GM18498 (cell line): ENCODE measurements around the gene SNN.

ENCODE experiments used
- ATAC-seq: cut with Tn5 transposase; IDR thresholded peaks from one replicate; pipeline ENCODE4 v1.9.1; 2021; ENCODE audit warnings: mild to moderate bottlenecking, moderate library complexity; ENCODE audit not compliant: unreplicated experiment

SNN gene

DNA sequence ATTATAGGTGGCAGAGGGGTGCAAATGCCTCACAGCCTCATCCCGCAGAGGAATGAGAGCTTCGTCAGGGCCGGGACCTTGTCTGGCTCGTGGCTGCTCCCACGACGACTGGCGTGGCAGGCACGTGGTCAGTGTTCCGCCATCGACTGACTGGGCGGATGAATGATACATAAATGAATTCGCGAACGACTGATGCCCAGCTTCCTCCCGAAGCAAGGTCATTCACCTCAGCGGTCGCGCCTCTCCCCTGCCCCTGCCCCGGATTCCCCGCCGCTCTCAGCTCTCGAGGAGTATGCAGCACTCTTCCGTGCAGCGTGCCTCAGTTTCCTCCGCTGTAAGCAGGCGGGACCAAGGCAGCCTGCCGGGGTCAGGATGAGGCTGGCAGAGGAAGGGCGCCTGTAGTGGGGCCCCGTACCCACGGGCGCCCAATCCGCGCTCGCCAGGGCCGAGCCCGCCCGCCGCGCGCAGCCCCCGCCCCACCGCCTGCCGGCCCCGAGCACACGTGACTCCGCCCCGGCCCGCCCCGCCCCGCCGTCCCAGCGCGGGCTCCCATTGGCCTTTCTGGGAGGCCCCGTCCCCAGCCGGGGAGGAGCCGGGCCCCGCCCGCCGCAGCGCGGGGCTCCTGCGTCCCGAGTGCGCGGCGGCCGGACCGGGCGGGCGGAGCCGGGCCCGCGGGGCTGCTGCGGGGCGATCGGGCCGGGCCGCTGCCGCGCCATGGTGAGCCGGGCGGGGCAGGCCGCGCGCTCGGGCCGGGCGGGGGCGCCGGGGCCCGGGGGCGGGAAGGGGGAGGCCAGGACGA lies at the start of gene SNN:
Gene SNN (plus strand): TSS at position 632 of the 799 bp plus-strand sequence. CDS start 7,605 bp downstream, outside the sequence.
- ATAC-seq, result peak; percentile 74

DNA sequence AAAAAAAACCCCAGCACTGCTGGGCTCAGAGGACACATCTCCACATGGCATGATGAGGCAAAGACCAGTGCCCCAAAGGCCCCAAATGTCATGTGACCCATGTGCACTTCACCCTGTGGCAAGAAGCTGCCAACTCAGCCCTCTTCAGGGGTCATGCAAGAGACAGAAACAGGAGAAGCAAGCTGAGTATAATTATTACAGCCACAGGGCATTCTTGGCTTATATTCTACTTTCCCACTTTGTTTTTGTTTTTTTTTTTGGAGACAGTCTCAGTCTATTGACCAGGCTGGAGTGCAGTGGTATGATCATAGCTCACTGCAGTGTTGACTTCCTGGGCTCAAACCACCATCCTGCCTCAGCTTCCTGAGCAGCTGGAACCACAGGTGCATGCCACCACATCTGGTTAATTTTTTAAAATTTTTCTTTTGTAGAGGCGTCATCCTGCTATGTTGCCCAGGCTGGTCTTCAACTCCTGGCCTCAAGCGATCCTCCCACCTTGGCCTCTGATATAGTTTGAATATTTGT lies 48.9 kb upstream of the SNN start:
- ATAC-seq, result no peak

DNA sequence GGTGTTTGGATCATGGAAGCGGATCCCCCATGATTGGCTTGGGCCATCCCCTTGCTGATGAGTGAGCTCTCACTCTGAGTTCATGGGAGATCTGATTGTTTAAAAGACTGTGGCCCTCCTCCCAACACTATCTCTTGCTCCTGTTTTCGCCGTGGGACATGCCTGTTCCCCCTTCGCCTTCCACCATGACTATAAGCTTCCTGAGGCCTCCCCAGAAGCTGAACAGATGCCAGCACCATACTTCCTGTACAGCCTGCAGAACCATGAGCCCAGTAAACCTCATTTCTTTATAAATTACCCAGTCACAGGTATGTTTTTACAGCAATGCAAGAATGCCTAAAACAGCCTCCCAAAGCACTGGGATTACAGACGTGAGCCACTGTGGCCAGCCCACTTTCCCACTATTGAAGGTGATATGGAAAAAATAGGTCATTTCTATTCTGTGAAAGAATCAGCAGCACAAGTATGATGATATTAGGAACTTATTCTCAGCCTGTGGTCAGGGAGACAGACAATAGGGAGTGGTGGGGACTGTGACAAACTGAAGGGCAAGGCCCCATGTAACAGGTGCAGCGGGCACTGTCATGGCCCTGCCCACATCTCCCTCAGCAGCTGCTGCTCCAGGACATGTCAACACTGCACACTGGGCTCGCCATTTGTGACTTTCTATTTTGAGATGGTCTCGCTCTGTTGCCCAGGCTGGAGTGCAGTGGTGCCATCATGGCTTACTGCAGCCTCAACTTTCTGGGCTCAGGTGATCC lies 47.8 kb upstream of the SNN start:
- no peak for ATAC-seq

DNA sequence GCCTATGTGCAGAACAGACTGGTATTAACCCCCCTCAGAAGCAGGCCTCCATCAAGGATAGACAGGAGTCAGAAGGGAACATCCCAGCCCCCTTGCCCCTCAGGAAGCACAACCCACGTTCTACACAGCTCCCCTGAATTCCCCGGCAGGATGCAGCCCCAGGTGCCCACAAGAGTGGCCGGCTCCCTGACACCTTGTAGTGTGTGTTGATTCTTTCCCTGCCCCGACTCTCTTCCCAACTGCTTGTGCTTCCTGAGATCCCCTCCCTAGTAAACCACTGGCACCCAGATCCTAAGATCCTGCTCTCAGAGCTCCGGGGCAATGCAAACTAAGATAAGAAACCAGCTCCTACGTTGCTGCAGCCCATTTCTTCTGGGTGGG lies 46.7 kb upstream of the SNN start:
- no peak for ATAC-seq

DNA sequence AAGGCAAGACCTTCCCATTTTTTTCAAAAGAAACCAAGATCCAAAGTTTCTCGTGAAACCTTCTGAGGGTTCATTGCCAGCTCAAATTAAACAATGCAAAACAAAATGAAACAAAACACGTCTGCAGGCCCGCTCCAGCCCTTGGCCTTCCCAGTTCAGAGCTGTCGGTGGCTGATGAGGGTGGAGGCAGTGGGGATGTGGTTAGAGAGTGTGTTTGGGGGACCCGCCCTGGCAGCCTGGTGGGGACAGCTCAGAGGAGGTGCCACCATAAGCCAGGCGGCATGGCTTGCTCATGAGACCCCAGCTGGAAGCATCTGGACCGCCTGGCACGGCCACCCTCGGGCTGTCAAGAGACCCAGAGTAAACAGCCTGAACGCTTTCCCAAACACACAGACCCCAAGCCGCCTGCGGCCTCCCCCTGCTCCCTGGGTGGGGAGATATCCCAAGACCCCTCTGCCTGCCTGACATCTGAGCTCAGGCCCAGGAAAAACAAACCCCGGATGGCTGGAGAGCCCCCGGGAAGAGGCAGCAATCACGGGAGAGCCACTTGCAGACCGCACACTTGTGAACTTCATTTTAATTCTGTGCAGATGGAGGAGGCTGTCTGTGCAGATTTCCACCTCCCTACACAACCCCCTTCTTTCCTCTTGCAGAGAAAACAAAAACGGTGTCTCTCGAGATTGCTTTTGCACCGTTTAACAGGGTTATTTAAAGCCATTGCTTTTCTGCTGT lies 46.2 kb upstream of the SNN start:
- no peak for ATAC-seq

DNA sequence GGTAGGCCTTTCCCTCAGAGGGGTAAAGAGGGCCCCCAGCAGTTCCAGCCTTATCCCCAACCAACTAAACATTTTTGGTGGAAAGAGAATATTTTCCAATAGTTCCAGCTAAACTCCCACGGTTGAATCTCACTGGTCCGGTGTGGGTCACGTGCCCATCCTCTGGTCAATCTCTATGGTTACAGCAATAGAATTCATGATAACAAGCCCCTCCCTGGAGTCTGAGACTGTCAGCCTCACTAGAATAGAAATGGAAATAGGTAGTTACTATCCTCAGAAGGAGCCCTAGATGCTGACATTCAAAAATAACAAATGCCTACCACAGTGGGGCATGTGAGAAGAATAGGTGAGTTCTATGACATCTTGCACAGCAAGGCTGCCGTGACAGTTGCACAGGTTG lies 44.0 kb upstream of the SNN start:
- no peak for ATAC-seq

DNA sequence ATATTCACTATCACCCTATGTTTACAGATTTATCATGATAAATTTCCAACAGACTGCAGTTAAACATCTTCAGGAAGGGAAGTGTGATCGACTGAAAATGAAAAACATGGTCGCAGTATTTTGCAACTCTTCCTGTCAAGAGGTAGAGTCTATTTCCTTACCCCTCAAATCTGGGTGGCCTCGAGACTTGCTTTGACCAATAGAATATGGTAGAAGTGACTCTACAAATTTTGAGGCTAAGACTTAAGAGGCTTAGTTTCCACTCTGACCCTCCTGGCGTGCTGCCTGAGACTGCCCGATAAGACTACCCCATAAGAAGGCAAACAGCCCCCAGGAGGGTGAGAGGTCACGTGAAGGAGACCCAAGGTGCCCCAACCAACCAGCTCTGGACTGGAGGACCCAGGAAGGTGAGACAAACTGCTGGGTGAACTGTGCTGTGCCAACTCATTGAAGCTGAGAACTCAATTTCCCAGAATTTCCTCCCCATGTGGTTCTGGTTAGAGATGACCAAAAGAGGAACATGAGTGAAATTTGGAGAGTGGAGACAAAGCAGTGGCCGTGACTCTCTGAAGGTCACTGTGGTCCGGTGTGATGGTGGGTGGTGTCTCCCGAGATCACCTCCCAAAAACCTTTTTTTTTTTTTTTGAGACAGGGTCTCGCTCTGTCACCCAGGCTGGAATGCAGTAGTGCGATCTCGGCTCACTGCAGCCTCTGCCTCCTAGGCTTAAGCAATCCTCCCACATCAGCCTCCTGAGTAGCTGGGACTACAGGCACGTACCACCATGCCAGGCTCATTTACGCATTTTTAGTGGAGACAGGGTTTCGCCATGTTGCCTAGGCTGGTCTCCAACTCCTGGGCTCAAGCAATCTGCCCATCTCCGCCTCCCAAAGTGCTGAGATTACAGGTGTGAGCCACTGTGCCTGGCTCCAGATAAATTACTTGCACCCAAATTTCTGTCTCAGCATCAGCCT lies 43.3 kb upstream of the SNN start:
- ATAC-seq, result no peak

DNA sequence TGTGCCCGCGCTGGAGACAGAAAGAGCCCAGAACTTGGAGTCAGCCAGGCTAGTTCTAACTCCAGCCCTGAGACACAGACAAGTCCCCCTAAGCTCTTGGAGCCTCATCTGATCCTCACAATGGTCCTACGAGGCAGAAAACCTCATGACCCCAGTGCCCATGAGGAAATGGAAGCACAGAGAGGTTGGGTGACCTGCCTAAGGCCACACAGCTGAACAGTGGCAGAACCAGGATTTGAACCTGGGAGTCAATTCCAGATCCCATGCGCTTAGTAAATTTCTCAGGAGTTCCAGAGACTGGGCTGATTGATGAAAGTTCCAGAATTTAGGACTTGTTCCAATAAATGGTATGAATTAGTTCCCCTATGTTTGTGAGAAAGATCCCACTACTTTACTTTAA lies 42.5 kb upstream of the SNN start:
- no peak for ATAC-seq

DNA sequence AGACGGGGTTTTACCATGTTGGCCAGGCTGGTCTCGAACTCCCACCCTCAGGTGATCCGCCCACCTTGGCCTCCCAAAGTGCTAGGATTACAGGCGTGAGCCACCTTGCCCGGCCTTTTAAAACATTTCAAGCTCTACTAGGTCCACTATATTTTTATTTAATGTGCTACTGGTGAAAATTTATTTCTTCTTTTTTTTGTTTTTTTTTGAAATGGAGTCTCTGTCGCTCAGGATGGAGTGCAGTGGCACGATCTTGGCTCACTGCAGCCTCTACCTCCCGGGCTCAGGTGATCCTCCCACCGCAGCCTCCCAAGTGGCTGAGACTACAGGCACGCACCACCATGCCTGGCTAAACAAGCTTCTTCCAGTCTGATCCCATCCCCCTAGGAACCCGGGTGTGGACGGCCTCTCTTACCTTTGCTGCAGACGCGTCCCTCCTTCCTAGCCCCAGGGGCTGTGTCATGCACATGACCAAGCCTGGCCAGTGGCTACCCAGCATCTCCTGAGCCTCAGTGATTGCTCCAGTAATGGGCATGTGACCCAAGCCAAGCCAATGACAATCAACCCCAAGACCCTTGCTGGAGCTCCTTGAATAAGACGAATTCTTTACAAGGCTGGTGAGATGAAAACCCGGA lies 41.5 kb upstream of the SNN start:
- ATAC-seq, result no peak

DNA sequence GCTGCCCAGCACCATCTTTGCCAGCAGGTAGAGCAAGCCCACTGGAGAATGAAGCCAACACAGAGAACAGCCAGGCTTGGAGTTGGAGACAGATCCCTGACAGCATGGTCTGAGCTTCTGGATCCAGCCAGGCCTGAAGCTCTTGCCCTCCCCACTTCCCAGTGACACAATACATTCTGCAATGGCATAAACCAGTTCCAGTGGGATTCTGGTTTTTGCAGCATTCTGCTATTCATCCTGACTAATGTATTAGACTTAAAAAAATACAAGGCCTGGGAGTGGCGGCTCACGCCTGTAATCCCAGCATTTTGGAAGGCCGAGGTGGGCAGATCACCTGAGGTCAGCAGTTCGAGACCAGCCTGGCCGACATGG lies 41.0 kb upstream of the SNN start:
- ATAC-seq, result no peak

DNA sequence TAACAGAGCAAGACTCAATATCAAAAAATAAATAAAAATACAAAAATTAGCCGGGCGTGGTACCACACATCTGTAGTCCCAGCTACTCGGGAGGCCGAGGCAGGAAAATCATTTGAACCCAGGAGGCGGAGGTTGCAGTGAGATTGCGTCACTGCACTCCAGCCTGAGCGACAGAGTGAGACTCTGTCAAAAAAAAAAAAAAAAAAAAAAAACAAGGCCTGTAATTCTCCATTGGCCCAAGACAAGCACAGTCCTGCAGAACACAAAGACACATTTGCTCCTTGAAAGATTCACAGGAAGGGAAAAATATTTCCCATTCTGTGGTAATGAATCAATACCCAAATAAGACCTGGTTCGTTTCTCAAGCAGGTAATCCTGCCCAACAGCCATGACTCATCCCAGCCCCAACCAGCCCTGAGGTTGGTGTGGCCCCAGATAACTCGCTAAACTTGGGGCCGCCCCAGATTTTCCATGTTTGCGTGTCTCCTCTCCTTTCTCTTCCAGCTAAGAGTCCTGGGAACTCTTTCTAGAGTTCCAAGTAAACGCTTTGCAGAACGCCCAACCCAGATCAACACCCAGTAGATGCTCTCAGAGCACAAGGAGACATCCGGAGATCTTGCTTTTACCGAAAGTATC lies 40.3 kb upstream of the SNN start:
- no peak for ATAC-seq

DNA sequence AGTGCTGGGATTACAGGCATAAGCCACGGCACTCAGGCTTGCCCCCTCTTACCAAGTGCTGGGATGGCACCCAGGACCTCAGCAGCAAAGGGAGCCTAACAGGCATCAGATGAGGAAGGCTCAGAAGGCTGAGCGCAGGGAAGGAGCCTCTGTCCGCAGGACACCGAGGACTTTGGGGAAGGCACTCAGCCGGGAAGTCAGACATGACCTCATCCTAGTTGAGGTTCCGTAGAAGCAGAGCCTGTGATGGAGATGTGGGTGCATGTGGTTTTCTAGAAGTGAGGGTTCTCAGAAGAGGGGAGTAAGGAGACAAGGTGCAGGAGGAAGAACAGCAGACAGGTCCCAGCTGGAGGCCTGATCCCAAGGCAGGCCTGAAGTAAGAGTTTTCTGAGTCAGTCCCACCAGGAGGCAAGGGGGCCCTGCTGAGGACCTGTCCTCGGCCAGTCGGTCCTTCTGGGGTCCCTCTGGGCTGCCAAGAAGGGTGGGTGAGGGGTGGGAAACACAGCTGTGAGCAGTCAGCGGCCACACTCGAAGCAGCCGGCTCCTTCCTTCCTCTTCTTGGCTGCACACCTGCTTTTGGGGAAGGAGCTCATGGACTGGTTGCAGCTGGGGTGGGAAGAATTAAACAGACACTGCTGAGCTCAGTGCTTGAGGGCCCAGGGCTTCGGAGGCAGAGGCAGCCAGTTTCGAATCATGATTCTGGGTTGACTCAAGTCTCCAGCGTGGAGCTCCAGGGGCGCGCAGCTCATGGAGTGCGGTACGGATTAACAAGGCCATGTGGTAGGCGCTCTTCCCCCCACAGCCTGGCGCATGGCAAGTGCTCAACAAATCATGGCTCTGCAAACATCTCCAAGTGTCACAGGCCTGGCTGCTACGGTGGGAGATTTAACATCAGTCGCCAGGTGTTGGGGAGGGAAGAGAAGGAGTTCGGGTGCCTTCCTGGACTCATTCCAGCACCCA lies 38.9 kb upstream of the SNN start:
- ATAC-seq, result no peak

DNA sequence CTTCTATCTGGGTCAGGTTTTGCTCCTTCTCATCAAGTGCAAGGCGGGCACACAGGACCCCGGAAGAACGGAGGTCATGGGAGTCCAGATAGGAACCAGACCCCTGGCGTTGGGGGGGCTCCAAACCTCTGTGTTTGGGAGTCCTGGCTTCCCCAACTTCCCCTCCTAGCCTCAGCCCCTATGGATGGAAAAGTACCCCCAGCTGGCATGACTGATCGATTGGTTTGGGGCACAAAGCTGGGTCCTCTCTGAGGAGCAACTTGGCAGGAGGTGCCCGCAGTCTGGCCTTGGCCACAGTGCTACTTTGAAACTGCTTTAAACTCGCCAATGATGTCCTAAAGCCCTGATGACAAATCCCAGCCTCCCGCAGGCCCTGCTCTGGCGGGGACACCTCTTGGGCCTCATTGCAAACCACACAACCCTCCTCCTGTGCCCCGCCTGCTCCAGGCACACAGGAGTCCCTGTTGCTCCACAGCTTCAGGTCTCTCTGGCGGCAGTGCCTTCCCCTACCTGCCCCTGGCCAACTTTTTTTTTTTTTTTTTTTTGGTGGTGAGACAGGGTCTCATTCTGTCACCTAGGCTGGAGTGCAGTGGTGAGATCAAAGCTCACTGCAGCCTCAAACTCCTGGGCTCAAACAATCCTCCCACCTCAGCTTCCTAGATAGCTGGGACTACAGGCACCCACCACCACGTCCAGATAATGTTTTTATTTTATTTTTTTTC lies 38.0 kb upstream of the SNN start:
- ATAC-seq, result no peak

DNA sequence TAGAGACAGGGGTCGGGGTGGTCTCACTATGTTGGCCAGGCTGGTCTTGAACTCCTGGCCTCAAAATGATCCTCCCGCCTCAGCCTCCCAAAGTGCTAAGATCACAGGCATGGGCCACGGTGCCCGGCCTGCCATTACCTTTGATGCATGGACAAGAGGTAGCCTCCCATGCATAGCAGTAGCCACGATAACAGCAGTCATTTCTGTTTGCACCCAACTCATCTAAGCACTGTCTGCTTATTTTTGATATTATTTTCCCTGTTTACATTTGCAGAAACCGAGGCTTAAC lies 37.5 kb upstream of the SNN start:
- ATAC-seq, result no peak

DNA sequence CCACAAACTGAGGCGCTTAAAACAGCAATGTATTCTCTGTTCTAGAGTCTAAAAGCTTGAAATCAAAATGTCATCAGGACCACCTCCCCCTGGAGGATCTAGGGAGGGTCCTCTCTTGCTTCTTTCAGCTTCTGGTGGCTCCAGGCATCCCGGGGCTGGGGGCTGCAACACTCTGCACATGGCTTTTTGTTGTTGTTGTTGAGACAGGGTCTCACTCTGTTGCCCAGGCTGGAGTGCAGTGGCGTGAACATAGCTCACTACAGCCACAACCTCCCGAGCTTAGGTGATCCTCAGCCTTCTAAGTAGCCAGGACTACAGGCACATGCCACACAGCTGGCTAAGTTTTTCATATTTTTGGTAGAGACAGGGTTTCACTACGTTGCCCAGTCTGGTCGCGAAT lies 37.0 kb upstream of the SNN start:
- no peak for ATAC-seq

DNA sequence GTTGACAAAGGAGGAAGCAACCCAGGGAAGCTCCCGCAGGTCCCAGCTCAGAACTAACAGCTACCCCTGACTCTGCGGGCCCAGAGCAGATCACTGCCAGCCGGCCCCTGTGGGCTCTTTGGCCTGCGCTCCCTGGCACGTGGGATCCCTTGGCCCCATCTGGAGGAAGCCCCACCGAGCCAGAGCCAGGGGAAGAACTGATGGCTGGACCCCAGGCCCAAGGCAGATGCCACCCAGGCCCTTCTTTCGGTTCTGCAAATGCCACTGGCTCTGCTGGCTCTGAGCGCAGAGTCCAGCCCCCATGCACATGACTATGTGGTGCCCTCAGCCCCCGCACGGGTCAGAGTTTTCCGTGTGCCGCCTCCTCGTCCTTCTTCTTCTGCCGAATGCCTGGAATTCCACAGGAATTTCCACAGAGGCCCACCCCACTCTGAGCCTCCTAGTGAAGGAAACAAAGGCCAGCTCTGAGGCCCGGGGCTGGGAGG lies 35.8 kb upstream of the SNN start:
- ATAC-seq, result no peak

DNA sequence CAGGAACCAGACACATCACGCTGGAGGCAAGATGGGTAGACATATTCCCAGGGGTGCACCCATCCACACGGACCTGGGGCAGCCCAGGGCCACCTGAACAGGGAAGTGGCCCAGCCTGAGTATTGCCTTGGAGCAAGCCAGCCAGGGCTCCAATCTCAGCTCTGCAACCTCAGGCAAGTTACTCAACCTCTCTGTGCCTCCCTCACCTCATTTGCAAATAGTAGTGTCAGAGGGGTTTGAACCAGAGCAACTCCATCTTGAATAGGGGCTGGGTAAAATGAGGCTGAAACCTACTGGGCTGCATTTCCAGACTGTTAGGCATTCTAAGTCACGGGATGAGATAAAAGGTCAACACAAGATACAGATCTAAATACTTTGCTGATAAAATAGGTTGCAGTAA lies 35.1 kb upstream of the SNN start:
- ATAC-seq, result no peak

DNA sequence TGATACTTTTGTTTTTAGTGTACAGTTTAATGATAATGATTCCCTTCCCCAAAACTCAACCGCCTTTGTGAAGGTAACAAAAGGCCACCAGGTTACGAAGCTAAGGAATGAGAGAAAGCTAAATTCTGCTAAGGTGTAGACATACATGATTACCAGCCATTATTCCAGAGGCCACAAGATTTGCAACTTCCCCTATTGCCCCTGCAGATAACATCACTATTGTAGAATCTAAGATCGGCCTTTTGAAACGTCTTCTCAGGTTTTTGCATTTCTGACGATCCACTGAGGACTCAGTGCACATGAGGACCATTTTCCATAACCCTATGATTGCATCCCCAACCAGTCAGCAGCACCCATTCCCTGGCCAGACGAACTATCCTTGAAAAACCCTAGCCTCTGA lies 33.9 kb upstream of the SNN start:
- ATAC-seq, result no peak
